HL-60 (cell line): ENCODE results near the gene TDRD3.
A peak's percentile ranks its signal among the peaks of the same experiment; 100 is the strongest.

ENCODE experiments used
- DNase-seq, 2 experiments: peaks; one replicate each; pipeline ENCODE4 v3.0.0-alpha.2; 2010 to 2020; ENCODE audit warnings: low read depth in 1 of 2, low spot score in 1 of 2
- H3K27ac ChIP-seq: fragments of 250-450 bp; sonication (Bioruptor Pico); replicated peaks from 2 replicates; pipeline ENCODE4 v1.5.1; 2020; ENCODE audit warnings: mild to moderate bottlenecking, moderate library complexity
- H3K27me3 ChIP-seq: fragments of 250-450 bp; sonication (Bioruptor Pico); 2 replicates; pipeline ENCODE4 v1.5.1; 2021; ENCODE audit warnings: mild to moderate bottlenecking, moderate library complexity; ENCODE audit not compliant: insufficient read depth, poor library complexity, severe bottlenecking
- H3K4me3 ChIP-seq: replicated peaks from 2 replicates; pipeline ENCODE4 v1.5.1; 2011; ENCODE audit warnings: mild to moderate bottlenecking, control low read depth, low read length; ENCODE audit not compliant: insufficient read depth
- GABPA ChIP-seq: IDR thresholded peaks from 2 replicates; pipeline ENCODE4 v1.6.1; 2012; ENCODE audit warnings: low read depth
- POLR2AphosphoS5 ChIP-seq: IDR thresholded peaks from 2 replicates; pipeline ENCODE4 v1.6.1; 2012; ENCODE audit warnings: low read depth
- SPI1 ChIP-seq: IDR thresholded peaks from 2 replicates; pipeline ENCODE4 v1.6.1; 2012; ENCODE audit warnings: low read depth, mild to moderate bottlenecking, borderline replicate concordance
- TF ChIP-seq, protein P1 (sequence below): IDR thresholded peaks from 2 replicates; pipeline ENCODE4 v1.6.1; 2012; ENCODE audit warnings: low read depth; ENCODE audit not compliant: insufficient replicate concordance
- TF ChIP-seq, protein P2 (sequence below): IDR thresholded peaks from one replicate; pipeline ENCODE4 v1.5.1; 2011; ENCODE audit warnings: low read length, control low read depth, inconsistent platforms; ENCODE audit not compliant: insufficient read depth

TDRD3 gene

GRCh38 chr13:60608954-60609353 lies 211.9 kb downstream of the TDRD3 start:
- TF ChIP-seq, protein P1, sequence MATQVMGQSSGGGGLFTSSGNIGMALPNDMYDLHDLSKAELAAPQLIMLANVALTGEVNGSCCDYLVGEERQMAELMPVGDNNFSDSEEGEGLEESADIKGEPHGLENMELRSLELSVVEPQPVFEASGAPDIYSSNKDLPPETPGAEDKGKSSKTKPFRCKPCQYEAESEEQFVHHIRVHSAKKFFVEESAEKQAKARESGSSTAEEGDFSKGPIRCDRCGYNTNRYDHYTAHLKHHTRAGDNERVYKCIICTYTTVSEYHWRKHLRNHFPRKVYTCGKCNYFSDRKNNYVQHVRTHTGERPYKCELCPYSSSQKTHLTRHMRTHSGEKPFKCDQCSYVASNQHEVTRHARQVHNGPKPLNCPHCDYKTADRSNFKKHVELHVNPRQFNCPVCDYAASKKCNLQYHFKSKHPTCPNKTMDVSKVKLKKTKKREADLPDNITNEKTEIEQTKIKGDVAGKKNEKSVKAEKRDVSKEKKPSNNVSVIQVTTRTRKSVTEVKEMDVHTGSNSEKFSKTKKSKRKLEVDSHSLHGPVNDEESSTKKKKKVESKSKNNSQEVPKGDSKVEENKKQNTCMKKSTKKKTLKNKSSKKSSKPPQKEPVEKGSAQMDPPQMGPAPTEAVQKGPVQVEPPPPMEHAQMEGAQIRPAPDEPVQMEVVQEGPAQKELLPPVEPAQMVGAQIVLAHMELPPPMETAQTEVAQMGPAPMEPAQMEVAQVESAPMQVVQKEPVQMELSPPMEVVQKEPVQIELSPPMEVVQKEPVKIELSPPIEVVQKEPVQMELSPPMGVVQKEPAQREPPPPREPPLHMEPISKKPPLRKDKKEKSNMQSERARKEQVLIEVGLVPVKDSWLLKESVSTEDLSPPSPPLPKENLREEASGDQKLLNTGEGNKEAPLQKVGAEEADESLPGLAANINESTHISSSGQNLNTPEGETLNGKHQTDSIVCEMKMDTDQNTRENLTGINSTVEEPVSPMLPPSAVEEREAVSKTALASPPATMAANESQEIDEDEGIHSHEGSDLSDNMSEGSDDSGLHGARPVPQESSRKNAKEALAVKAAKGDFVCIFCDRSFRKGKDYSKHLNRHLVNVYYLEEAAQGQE = no peak
- no peak for TF ChIP-seq SPI1
- no peak for TF ChIP-seq POLR2AphosphoS5
- TF ChIP-seq GABPA = no peak
- TF ChIP-seq, protein P2, sequence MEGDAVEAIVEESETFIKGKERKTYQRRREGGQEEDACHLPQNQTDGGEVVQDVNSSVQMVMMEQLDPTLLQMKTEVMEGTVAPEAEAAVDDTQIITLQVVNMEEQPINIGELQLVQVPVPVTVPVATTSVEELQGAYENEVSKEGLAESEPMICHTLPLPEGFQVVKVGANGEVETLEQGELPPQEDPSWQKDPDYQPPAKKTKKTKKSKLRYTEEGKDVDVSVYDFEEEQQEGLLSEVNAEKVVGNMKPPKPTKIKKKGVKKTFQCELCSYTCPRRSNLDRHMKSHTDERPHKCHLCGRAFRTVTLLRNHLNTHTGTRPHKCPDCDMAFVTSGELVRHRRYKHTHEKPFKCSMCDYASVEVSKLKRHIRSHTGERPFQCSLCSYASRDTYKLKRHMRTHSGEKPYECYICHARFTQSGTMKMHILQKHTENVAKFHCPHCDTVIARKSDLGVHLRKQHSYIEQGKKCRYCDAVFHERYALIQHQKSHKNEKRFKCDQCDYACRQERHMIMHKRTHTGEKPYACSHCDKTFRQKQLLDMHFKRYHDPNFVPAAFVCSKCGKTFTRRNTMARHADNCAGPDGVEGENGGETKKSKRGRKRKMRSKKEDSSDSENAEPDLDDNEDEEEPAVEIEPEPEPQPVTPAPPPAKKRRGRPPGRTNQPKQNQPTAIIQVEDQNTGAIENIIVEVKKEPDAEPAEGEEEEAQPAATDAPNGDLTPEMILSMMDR = no peak
- Histone ChIP-seq H3K4me3 (no peak overlapping the region), H3K27me3 (no peaks in the 10 kb centered on the region), H3K27ac (no peak overlapping the region)
- no peak for DNase-seq

- Histone ChIP-seq H3K27ac (peak overlapping the region; percentile 61), H3K4me3 (no peak overlapping the region), H3K27me3 (no peaks in the 10 kb centered on the region)
- TF ChIP-seq, protein P1 = no peak
- no peak for DNase-seq
These were observed 214.5 kb downstream of the TDRD3 start for GRCh38 chr13:60611523-60611922.

DNA sequence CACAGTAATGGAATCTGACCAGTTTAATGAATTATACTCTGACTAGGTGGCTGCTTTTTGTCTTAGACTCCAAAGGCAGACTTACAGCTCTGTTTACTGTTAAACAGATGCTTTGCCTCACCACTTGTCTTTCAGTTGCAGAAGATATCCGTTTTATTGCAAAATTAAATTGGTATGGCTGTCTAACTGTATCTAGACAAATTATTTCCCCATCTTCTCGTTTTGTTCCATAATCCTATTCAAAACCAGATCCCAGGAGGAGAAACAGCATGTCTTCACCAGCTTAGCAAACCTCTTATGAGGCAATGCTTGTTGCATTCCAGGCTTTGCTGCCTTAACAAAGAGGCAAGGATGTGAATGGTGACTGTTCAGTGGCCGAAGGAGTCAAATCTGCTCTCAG lies 215.6 kb downstream of the TDRD3 start:
- H3K27ac ChIP-seq = peak overlapping the region; percentile 61
- no peaks in the 10 kb centered on the region for H3K27me3 ChIP-seq
- TF ChIP-seq GABPA (no peak), SPI1 (no peak), POLR2AphosphoS5 (no peak)
- TF ChIP-seq, protein P2 = no peak
- TF ChIP-seq, protein P1 = no peak
- no peak overlapping the region for H3K4me3 ChIP-seq
- peak; percentile 59 to 70 for DNase-seq

GRCh38 chr13:60613080-60613479 lies 216.1 kb downstream of the TDRD3 start:
- TF ChIP-seq GABPA (no peak), SPI1 (peak; percentile 87)
- H3K27me3 ChIP-seq = no peaks in the 10 kb centered on the region
- peak overlapping the region; percentile 61 for H3K27ac ChIP-seq

More at GRCh38 chr13:60613080-60613479, 216.1 kb downstream of the TDRD3 start:
- no peak overlapping the region for H3K4me3 ChIP-seq
- DNase-seq = peak in 1 of 2 experiments; percentile 57
